Measurements from ENCODE around the gene MORC2. TPM values are rescaled to one million over a fixed set of nuclear protein-coding genes. Genes with fewer than 3 reads are reported as not detected.

MORC2 gene
- 4.4 and 7.3 TPM in 2 replicates for total RNA-seq (2014; rRNA removed; shearing (Covaris generic))
- 5.1 and 15.3 TPM in 2 replicates for polyA plus RNA-seq (2015; cell fraction: cytosol; rRNA removed)
- 17.5 and 17.8 TPM in 2 replicates for polyA plus RNA-seq (2015; cell fraction: nucleus; rRNA removed)

DNA sequence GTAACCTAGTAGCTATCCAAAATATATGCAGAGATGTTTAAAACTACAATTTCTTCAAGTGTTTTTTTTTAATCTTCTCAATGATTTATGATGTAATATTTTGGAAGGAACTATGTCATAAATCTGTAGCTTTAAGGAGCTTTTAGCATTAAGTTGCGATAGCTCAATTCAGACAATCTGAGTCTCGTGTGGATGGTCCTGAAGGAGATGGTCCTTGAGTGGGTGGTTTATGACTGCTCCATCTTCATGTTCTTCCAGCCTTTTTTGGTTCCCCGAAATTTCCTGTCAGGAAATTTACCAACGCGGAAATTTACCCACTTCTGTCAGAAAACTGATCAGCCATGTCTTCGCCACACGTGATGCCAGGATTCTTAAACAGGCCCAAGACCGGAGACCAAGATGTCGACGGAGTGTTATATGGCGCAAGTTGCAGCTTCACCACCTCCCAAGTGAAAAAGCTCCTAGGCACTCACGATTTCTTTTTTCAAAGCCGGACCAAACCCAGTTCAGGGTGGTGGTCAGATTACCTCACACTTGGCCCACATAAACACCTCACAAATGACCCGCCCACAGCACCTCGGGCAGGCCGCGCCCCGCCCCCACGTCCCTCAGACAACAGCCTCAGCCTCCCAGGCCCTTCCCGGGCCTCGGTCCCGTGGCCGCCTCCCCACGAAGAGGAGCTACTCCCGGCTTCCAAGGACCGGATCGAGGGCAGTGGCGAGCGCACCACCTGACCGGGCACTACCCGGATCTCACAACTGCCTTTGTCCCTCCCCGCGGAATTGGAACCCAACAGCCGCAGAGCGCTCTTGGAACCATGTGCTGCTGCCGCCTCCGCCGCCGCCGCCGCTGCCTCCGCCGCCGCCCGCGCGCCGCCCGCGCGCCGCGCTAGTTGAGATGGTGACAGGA lies at the start of gene MORC2:
MORC2 (minus strand) TSS at position 760 of the 909 bp plus-strand sequence. CDS start 885 bp downstream, outside the sequence.
- in situ Hi-C loops (cut with HindIII; ENCODE audit: low pct_unique_long_range_greater_than_20kb, low sequenced_read_pairs), result no loop called here
- DNase-seq (ENCODE audit: low read depth, low spot score), result no peak

DNA sequence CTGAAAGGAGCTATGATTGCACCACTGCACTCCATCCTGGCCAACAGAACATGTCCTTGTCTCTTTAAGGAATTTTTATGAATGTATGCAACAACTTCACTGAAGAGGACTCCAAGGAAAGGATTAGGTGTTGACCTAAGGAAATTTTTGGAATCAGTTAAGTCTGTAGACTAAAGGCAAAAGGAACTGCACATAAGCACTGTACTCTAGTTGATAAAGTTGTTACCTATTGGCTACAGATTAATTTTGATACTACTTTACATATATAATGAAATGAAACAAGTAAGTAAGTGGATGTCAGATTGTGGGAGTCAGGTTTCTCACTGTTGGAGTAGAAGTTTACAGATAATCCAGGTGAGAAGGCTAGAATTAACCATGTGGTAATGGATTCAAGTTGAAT lies 37.0 kb upstream of the MORC2 start:
- in situ Hi-C loops (cut with HindIII; ENCODE audit: low pct_unique_long_range_greater_than_20kb, low sequenced_read_pairs), result no loop called here
- DNase-seq (ENCODE audit: low read depth, low spot score), result no peak

GRCh38 chr22:31001124-31001770 lies 32.7 kb upstream of the MORC2 start:
- DNase-seq (ENCODE audit: low read depth, low spot score), result no peak
- in situ Hi-C loops (cut with HindIII; ENCODE audit: low pct_unique_long_range_greater_than_20kb, low sequenced_read_pairs), result no loop called here

GRCh38 chr22:30998329-30998728 lies 29.8 kb upstream of the MORC2 start:
- DNase-seq (ENCODE audit: low read depth, low spot score), result no peak
- in situ Hi-C loops (cut with HindIII; ENCODE audit: low pct_unique_long_range_greater_than_20kb, low sequenced_read_pairs), result no loop called here

- DNase-seq (ENCODE audit: low read depth, low spot score), result no peak
- in situ Hi-C loops (cut with HindIII; ENCODE audit: low pct_unique_long_range_greater_than_20kb, low sequenced_read_pairs), result no loop called here
Measured at GRCh38 chr22:30996462-30996861, 27.9 kb upstream of the MORC2 start.

DNA sequence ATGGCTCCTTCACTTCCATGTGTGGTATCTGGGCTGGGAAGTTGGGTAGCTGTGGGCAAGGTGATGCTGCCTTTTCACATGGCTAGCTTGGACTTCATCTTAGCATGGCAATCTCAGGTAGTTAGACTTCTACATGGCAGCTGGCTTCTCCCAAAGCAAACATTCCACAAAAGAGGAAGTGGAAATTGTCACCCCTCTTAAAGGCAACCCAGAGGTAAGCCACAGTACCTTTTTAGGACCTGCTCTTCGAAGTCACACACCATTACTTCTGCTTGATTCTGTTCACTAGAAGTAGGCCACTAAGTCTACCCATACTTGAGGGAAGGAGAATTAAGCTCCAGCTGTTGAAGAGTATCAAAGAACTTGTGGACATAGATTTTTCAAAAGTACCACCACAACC lies 26.4 kb upstream of the MORC2 start:
- in situ Hi-C loops (cut with HindIII; ENCODE audit: low pct_unique_long_range_greater_than_20kb, low sequenced_read_pairs), result no loop called here
- DNase-seq (ENCODE audit: low read depth, low spot score), result no peak

DNA sequence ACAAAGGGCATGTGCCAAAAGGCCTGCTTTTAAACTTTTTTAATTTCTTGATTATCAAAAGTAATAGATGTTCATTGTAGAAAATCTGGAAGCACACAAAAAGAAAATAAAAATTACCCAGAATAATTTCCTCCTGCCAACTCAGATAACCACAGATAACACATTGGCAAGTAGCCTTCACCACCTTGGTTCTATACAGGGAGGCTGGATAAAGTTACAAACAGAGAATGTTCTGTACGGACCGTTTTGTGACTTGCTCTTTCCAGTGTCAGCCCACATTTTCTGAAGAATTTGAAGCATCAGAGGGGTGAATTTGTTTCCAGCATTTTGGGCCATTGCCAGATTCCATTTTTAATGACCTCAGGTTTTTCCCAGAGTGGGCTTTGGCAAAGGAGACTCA lies 24.0 kb upstream of the MORC2 start:
- in situ Hi-C loops (cut with HindIII; ENCODE audit: low pct_unique_long_range_greater_than_20kb, low sequenced_read_pairs), result no loop called here
- DNase-seq (ENCODE audit: low read depth, low spot score), result no peak

- no peak for DNase-seq (ENCODE audit: low read depth, low spot score)
- in situ Hi-C loops (cut with HindIII; ENCODE audit: low pct_unique_long_range_greater_than_20kb, low sequenced_read_pairs), result no loop called here
Measured at GRCh38 chr22:30990690-30991089, 22.1 kb upstream of the MORC2 start.

GRCh38 chr22:30989474-30989873 lies 20.9 kb upstream of the MORC2 start:
- in situ Hi-C loops (cut with HindIII; ENCODE audit: low pct_unique_long_range_greater_than_20kb, low sequenced_read_pairs), result no loop called here
- DNase-seq (ENCODE audit: low read depth, low spot score), result no peak

DNA sequence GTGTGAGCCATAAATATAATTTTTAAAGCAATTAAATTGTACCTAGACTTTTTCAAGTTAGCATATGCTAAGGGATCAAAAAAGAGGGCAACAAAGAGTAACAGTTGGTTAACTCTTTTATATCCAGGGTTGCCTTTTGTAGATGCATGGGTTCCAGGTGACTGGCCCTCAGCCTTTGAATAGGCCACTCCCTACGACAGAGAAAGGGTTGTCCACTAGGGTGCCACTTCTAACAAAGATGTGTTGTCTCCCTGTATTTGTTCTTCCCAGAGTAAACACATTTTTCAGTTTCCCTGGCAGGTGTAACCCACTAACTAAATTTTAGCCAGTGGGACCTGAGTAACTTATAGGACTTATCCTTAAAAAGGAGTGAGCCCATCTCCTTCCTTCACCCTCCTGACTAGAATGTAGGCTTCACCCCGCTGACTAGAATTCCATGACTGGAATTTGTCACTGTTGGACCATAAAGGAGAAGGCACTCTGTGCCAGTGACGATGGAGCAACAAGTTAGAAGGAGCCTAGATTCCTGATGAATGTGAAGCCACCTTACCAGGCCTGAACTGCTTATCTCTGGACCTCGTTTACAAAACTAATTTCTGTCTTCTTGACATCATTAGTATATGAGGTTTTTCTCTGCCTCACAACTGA lies 17.1 kb upstream of the MORC2 start:
- no peak for DNase-seq (ENCODE audit: low read depth, low spot score)
- in situ Hi-C loops (cut with HindIII; ENCODE audit: low pct_unique_long_range_greater_than_20kb, low sequenced_read_pairs), result no loop called here

GRCh38 chr22:30984317-30984716 lies 15.7 kb upstream of the MORC2 start:
- DNase-seq (ENCODE audit: low read depth, low spot score), result no peak
- in situ Hi-C loops (cut with HindIII; ENCODE audit: low pct_unique_long_range_greater_than_20kb, low sequenced_read_pairs), result no loop called here

DNA sequence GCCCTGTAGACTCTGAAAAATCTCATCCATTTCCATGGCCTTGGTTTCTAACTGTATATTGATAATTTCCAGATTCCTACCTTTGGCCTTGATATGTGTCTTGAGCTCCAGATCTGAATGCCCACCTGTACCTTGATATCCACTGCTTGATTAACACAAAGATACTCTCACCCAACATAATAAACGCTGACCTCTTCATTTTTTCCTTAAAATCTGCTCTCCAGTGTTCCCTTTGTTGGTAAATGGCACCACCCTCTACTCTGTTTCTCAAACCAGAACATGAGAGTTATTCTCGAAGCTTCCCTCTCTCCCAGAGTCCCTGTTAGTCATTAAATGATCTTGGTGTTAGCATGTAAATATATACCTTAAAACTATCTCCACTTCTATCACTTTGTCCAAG lies 13.9 kb upstream of the MORC2 start:
- no peak for DNase-seq (ENCODE audit: low read depth, low spot score)
- in situ Hi-C loops (cut with HindIII; ENCODE audit: low pct_unique_long_range_greater_than_20kb, low sequenced_read_pairs), result no loop called here

GRCh38 chr22:30979932-30980331 lies 11.4 kb upstream of the MORC2 start:
- in situ Hi-C loops (cut with HindIII; ENCODE audit: low pct_unique_long_range_greater_than_20kb, low sequenced_read_pairs), result no loop called here
- DNase-seq (ENCODE audit: low read depth, low spot score), result peak; percentile 31

- in situ Hi-C loops (cut with HindIII; ENCODE audit: low pct_unique_long_range_greater_than_20kb, low sequenced_read_pairs), result no loop called here
Measured at GRCh38 chr22:30978304-30978962, 9.9 kb upstream of the MORC2 start.

GRCh38 chr22:30970356-30970746 lies 1.8 kb upstream of the MORC2 start:
- in situ Hi-C loops (cut with HindIII; ENCODE audit: low pct_unique_long_range_greater_than_20kb, low sequenced_read_pairs), result no loop called here
- DNase-seq (ENCODE audit: low read depth, low spot score), result no peak

More at GRCh38 chr22:30978304-30978962, 9.9 kb upstream of the MORC2 start:
- DNase-seq (ENCODE audit: low read depth, low spot score), result no peak

DNA sequence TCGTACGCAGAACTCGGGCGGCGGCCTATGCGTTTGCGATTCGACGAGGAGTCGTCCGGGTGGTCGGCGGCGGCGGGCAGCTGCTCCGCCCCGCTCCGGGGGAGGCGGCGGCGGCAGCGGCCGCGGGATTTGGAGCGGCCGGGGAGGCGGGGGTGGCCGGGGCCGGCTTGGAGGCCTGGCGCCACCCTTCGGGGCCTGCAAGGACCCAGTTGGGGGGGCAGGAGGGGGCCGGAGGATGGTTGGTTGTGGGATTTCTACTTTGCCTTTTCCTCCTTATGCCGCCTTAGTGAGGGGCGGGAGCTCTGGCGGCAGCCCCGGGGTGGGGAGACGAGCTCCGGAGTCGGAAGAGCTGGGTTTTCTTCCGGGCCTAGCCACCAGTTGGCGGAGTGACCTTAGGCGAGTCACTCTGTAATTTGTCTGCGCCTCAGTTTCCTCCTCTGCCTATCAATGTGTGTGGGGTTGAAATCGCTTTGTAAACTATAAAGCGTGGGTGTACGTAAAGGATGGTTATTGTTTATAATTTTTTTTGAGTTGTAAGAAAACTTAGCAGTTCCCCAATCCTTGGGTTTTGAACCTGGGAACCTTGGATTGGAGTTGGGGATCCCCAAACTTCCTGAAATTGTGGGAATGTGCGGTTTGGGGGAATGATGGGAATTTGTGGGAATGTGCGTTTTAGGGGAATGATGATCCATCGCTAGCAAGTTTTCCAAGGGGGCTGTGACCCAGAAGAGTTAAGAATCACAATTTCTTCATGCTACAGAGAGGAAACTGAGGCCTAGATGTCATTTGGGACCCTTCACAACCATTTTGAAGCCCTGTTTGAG lies 1.2 kb upstream of the MORC2 start:
- in situ Hi-C loops (cut with HindIII; ENCODE audit: low pct_unique_long_range_greater_than_20kb, low sequenced_read_pairs), result no loop called here
- DNase-seq (ENCODE audit: low read depth, low spot score), result peak; percentile 22

- peak; percentile 98 for DNase-seq (ENCODE audit: low read depth, low spot score)
- in situ Hi-C loops (cut with HindIII; ENCODE audit: low pct_unique_long_range_greater_than_20kb, low sequenced_read_pairs), result no loop called here
Measured at GRCh38 chr22:30968924-30969531, 454 bp upstream of the MORC2 start, which contains the start of gene TUG1. TSS of gene TUG1 (plus strand) at chr22:30969265.
